ENCODE measurements around the gene TDRD12.
A peak's percentile ranks its signal among the peaks of the same experiment; 100 is the strongest.
"Not testable (repeated sequence)": the region's sequence is repeated elsewhere in the genome, so short reads cannot be mapped to it uniquely, and the experiment has no call there.

The TDRD12 gene

DNA sequence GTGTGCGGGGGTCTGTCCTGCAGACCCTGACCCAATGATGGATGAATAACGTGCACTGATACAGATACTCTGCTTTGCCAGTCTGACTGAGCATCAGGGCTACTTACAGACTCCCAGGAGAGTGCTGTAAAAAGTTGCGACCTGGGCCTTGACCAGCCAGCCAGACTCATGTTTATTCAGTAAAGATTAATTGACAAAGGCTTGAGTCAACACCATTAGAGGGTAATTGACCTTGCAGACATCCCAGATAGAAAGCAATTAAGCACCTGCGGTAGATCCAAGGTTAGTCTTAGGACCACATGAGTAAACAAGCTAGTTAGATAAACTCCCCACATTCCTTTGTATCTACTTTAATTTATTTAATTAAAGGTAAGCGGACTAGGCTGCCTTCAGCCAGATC, 17.6 kb upstream of the TDRD12 start:
- no peak overlapping the region for H3K4me2 ChIP-seq
- peaks cover 0 to 59% (median 31%) of the 10 kb centered on the region in 11 experiments; a peak in 13 of 22 replicates for H4K20me1 ChIP-seq
- no peak overlapping the region for H3K27ac ChIP-seq
- peaks cover 65 to 100% (median 100%) of the 10 kb centered on the region in 11 experiments for H3K9me3 ChIP-seq (replicated peaks in 1 of 11)
- no peaks in the 10 kb centered on the region for H3K27me3 ChIP-seq
- TF ChIP-seq Cebpa-rat (IDR thresholded peaks at IDR 0.05), result no peak
- H3K36me3 ChIP-seq, result peaks cover 92 to 100% (median 100%) of the 10 kb centered on the region in 11 experiments
- peaks cover 0 to 18% (median 0%) of the 10 kb centered on the region in 10 experiments; a peak in 5 of 20 replicates for H3K4me1 ChIP-seq
- H3K4me3 ChIP-seq, result no peak overlapping the region; a peak in 2 of 20 replicates
- H3K9ac ChIP-seq, result no peak overlapping the region

DNA sequence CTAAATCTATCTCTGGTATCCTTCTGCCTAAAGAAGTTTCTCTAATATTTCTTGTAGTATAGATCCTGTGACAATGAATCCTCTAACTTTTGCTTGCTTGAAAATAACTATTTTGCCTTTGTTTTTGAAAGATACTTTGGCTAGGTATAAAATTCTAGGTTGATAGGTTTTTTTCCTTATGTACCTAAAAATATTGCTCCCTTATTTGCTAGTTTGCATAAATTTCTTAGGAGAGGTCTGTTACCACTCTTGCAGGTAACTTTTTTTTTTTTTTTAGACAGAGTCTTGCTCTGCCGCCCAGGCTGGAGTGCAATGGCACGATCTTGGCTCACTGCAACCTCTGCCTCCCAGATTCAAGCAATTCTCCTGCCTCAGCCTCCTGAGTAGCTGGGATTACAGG, 15.6 kb upstream of the TDRD12 start:
- peaks cover 3 to 54% (median 28%) of the 10 kb centered on the region in 11 experiments; a peak in 14 of 22 replicates for H4K20me1 ChIP-seq
- not testable (repeated sequence) for H3K4me1 ChIP-seq, H3K27ac ChIP-seq, H3K27me3 ChIP-seq, H3K4me2 ChIP-seq, H3K9ac ChIP-seq
- peak overlapping the region in 5 of 10 experiments; percentile 17 to 42 (median 33); a peak in 5 of 20 replicates for H3K4me3 ChIP-seq
- H3K36me3 ChIP-seq, result peaks cover 89 to 93% (median 92%) of the 10 kb centered on the region in 11 experiments
- peaks cover 57 to 86% (median 84%) of the 10 kb centered on the region in 11 experiments for H3K9me3 ChIP-seq (replicated peaks in 1 of 11)

DNA sequence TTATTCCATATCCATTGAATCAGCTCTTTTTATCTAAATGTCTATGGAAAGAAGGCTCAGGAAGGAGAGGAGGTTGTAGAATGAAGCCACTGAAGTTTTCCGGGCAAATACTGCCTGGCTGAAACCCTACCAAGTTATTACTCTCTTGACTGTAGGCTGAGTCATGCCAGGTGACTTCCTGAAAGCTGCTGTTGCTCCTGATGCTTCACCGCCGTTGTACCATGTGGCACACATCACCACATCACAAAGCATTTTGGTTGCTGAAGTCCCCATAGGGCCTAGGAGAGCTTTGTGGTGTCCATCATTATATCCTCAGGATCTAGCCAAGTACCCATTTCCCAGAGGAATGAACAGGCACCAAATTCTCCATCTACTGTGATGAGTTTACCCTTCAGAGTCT, 11.1 kb upstream of the TDRD12 start:
- H3K27ac ChIP-seq, result no peak overlapping the region
- no peaks in the 10 kb centered on the region for H3K27me3 ChIP-seq
- no peak overlapping the region for H3K4me3 ChIP-seq
- H4K20me1 ChIP-seq, result peaks cover 3 to 50% (median 17%) of the 10 kb centered on the region in 11 experiments; a peak in 12 of 22 replicates
- H3K9ac ChIP-seq, result no peak overlapping the region
- peaks cover 15 to 42% (median 39%) of the 10 kb centered on the region in 11 experiments for H3K9me3 ChIP-seq (replicated peaks in 1 of 11)
- H3K4me2 ChIP-seq, result no peak overlapping the region
- peaks cover 0 to 6% (median 0%) of the 10 kb centered on the region in 10 experiments; a peak in 2 of 20 replicates for H3K4me1 ChIP-seq
- no peak for TF ChIP-seq Cebpa-rat (IDR thresholded peaks at IDR 0.05)
- H3K36me3 ChIP-seq, result peaks cover 88 to 93% (median 91%) of the 10 kb centered on the region in 11 experiments

DNA sequence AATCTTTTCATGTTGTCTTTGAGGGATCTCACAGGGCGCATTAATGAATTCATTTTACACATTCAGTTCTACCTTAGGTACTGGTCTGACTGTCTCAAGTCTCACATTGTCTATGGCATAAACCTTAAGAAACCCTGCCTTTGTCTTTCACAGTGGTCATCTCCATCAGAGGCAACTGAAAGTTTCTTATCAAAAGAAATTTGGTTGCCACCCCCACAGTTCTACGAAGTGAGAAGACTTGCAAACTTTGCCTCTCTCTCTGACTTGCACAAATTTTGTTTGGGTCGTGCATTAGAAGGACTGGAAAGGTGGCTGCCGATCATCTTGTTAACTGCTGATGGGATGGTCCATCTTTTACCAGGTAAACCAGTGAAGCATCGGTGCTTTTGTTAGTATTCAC, 10.5 kb upstream of the TDRD12 start:
- peaks cover 0 to 6% (median 0%) of the 10 kb centered on the region in 10 experiments; a peak in 2 of 20 replicates for H3K4me1 ChIP-seq
- peaks cover 87 to 93% (median 91%) of the 10 kb centered on the region in 11 experiments for H3K36me3 ChIP-seq
- no peak overlapping the region for H3K4me2 ChIP-seq
- TF ChIP-seq Cebpa-rat (IDR thresholded peaks at IDR 0.05), result no peak
- no peaks in the 10 kb centered on the region for H3K27me3 ChIP-seq
- H3K4me3 ChIP-seq, result no peak overlapping the region
- H3K9me3 ChIP-seq (replicated peaks in 1 of 11), result peaks cover 9 to 36% (median 34%) of the 10 kb centered on the region in 11 experiments
- no peak overlapping the region for H3K27ac ChIP-seq
- H4K20me1 ChIP-seq, result peaks cover 3 to 50% (median 17%) of the 10 kb centered on the region in 11 experiments; a peak in 12 of 22 replicates
- H3K9ac ChIP-seq, result no peak overlapping the region

DNA sequence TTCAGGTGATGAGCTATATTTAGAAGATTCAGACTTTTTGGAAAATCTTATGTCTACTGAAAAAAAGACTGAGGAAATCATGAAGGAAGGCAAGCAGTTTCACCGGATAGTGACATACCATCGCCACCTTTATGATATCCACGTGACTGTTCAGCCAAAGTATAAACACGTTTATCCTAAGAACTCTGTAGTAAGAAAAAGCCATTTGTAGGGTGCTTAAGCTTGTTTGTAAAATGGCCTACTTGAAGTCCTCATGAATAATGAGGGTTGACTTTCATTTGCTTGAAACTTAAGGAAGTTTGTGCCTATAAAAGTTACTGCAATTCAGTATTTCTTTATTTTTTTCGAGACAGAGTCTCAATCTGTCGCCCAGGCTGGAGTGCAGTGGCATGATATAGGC, 7.8 kb upstream of the TDRD12 start:
- no peak for TF ChIP-seq Cebpa-rat (IDR thresholded peaks at IDR 0.05)
- H3K9ac ChIP-seq, result no peak overlapping the region
- no peak overlapping the region for H3K27ac ChIP-seq
- H3K36me3 ChIP-seq, result peaks cover 79 to 91% (median 83%) of the 10 kb centered on the region in 11 experiments
- no peak overlapping the region for H3K4me3 ChIP-seq
- peaks cover 3 to 43% (median 17%) of the 10 kb centered on the region in 11 experiments; a peak in 12 of 22 replicates for H4K20me1 ChIP-seq
- H3K9me3 ChIP-seq (replicated peaks in 1 of 11), result peaks cover 0 to 9% (median 6%) of the 10 kb centered on the region in 11 experiments; a peak in 14 of 22 replicates
- H3K4me2 ChIP-seq, result no peak overlapping the region
- H3K4me1 ChIP-seq, result peaks cover 0 to 6% (median 0%) of the 10 kb centered on the region in 10 experiments; a peak in 2 of 20 replicates
- no peaks in the 10 kb centered on the region for H3K27me3 ChIP-seq

DNA sequence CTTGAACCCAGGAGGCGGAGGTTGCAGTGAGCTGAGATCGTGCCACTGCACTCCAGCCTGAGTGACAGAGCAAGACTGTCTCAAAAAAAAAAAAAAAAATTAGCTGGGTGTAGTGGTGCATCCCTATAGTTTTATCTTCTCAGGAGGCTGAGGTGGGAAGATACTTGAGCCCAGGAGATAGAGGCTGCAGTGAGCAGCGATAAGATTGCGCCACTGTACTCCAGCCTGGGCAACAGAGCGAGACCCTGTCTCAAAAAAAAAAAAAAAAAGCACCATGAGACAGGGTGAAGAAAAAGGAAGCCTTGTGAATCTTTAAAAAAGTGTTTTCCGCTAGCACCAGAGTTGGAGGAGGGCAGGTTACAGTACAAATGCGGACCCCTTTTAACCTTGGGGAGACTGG, 3.4 kb upstream of the TDRD12 start:
- H3K27me3 ChIP-seq, H3K9ac ChIP-seq, H3K27ac ChIP-seq, H3K4me1 ChIP-seq, H3K4me3 ChIP-seq, H3K4me2 ChIP-seq: not testable (repeated sequence)
- H3K9me3 ChIP-seq (replicated peaks in 1 of 11), result peaks cover 5 to 15% (median 9%) of the 10 kb centered on the region in 11 experiments; a peak in 20 of 22 replicates
- H3K36me3 ChIP-seq, result peaks cover 55 to 74% (median 61%) of the 10 kb centered on the region in 11 experiments
- H4K20me1 ChIP-seq, result peaks cover 0 to 12% (median 0%) of the 10 kb centered on the region in 11 experiments; a peak in 3 of 22 replicates

DNA sequence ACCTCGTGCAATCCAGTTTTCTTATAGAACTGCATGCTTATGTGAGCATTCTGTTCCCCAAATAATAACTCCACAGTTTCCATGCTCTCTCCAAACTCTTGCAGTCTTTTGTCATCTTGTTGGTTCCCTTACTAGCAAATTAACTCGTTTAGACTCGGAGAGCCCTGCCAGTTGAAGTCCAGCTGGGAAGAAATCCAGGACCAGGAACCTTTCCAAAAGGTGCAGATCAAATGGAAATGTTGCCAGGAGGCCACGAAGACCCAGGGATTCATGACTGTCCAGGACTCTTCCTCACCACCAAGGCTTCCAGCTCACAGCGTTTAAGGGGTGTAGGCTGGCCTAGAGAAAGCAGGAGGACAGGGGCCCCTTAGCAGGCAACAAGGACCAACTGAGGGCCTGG, 2.1 kb upstream of the TDRD12 start:
- Histone ChIP-seq H4K20me1 (peaks cover 0 to 9% (median 0%) of the 10 kb centered on the region in 11 experiments; a peak in 2 of 22 replicates), H3K9ac (no peak overlapping the region), H3K27me3 (no peaks in the 10 kb centered on the region), H3K36me3 (peaks cover 43 to 61% (median 49%) of the 10 kb centered on the region in 11 experiments), H3K4me3 (no peak overlapping the region), H3K9me3 (replicated peaks in 1 of 11) (peaks cover 5 to 15% (median 9%) of the 10 kb centered on the region in 11 experiments; a peak in 20 of 22 replicates), H3K4me2 (no peak overlapping the region), H3K27ac (no peak overlapping the region), H3K4me1 (no peaks in the 10 kb centered on the region)
- TF ChIP-seq Cebpa-rat (IDR thresholded peaks at IDR 0.05), result no peak

DNA sequence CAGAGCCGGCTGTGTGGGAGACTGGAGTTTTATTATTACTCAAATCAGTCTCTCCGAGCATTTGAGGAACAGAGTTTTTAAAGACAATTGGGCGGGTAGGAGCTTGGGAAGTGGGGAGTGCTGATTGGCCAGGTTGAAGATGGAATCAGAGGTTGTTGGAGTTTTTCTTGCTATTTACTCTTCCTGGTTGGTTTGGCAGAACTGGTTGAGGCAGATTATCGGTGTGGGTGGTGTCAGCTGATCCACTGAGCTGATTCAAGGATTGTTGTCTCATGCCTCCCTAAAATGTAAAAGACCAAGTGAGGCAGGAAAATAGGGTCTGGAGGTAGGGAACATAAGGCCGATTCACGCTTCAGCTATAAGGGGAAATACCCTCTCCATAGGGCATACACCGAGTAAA, 1.3 kb upstream of the TDRD12 start:
- H3K27me3 ChIP-seq, result no peaks in the 10 kb centered on the region
- H3K36me3 ChIP-seq, result peaks cover 36 to 53% (median 41%) of the 10 kb centered on the region in 11 experiments
- no peak for TF ChIP-seq Cebpa-rat (IDR thresholded peaks at IDR 0.05)
- no peak overlapping the region for H3K27ac ChIP-seq
- no peak overlapping the region for H3K4me3 ChIP-seq
- H3K4me2 ChIP-seq, result no peak overlapping the region
- no peaks in the 10 kb centered on the region for H3K4me1 ChIP-seq
- H4K20me1 ChIP-seq, result peaks cover 0 to 9% (median 0%) of the 10 kb centered on the region in 11 experiments; a peak in 2 of 22 replicates
- no peak overlapping the region for H3K9ac ChIP-seq
- peaks cover 5 to 15% (median 9%) of the 10 kb centered on the region in 11 experiments; a peak in 20 of 22 replicates for H3K9me3 ChIP-seq (replicated peaks in 1 of 11)

- H3K9me3 ChIP-seq (replicated peaks in 1 of 11), result peaks cover 5 to 15% (median 9%) of the 10 kb centered on the region in 11 experiments; a peak in 20 of 22 replicates
- no peak overlapping the region for H3K9ac ChIP-seq
- no peaks in the 10 kb centered on the region for H3K27me3 ChIP-seq
- peaks cover 15 to 32% (median 21%) of the 10 kb centered on the region in 11 experiments for H3K36me3 ChIP-seq
- no peak for TF ChIP-seq Cebpa-rat (IDR thresholded peaks at IDR 0.05)
- peaks cover 0 to 9% (median 0%) of the 10 kb centered on the region in 11 experiments; a peak in 1 of 22 replicates for H4K20me1 ChIP-seq
- no peak overlapping the region for H3K27ac ChIP-seq
- no peaks in the 10 kb centered on the region for H3K4me1 ChIP-seq
- no peak overlapping the region for H3K4me2 ChIP-seq
- no peak overlapping the region for H3K4me3 ChIP-seq
Measured at GRCh38 chr19:32720216-32720935, 809 bp downstream of the TDRD12 start.
